Placental epithelial cell (primary cell): ENCODE results near the gene ZNF428. TPM values are rescaled to one million over a fixed set of nuclear protein-coding genes. Genes with fewer than 3 reads are reported as not detected.

Source experiments
- small RNA-seq: library from RNA; depleted of rRNA; stranded (forward); fragments of <200 nt; gene quantifications from one replicate; pipeline ENCODE3, GENCODE V24; 2012
- total RNA-seq: library from RNA; depleted of rRNA; stranded (reverse); fragments of >200 nt; gene quantifications from 2 replicates; pipeline ENCODE4 v1.2.3, GENCODE V29; 2012

ZNF428 gene, protein sequence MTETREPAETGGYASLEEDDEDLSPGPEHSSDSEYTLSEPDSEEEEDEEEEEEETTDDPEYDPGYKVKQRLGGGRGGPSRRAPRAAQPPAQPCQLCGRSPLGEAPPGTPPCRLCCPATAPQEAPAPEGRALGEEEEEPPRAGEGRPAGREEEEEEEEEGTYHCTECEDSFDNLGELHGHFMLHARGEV
- total RNA-seq, result 20.8 and 27.9 TPM in 2 replicates

GRCh38 chr19:43619262-43620060 is at the start of gene ZNF428:
Gene ZNF428, minus strand, starts transcription at chr19:43619629. Its CDS starts 5,325 bp downstream, at chr19:43614304.

GRCh38 chr19:43639519-43640423 is 20.3 kb upstream of the ZNF428 start, which contains the start of gene CADM4:
Gene CADM4, minus strand, starts transcription at chr19:43639850. Its CDS starts 60 bp downstream, at chr19:43639790.

DNA sequence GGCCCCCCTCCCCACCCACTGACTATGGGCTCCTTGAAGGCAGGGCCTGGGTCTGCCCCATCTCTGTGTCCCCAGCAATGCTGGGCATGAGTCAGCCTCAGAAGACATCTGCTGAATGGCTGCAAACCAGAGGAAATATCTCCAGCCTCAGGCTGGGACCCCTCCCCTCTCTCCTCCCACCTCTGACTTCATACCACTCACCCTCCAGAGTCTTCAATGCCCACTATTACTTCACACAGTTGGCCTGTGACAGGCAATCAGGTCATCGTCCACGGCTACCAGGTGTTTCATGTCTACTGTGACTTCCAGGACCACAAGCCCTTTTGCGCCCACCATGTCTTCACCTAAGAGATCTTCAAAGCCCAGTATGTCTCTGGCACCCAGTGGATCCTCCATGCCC is 7.6 kb downstream of the ZNF428 start, which contains the start of gene SRRM5:
Gene SRRM5, plus strand, starts transcription at position 301 of the 400 bp plus-strand sequence. Its CDS starts 34 bp downstream, at position 335.

GRCh38 chr19:43595999-43596841 is 23.2 kb downstream of the ZNF428 start, which contains the start of the genes IRGQ and ZNF576:
Gene IRGQ, minus strand, starts transcription at chr19:43596134. Its CDS starts 796 bp downstream, at chr19:43595338.
Gene ZNF576, plus strand, starts transcription at chr19:43596595. Its CDS starts 514 bp downstream, at chr19:43597109.

DNA sequence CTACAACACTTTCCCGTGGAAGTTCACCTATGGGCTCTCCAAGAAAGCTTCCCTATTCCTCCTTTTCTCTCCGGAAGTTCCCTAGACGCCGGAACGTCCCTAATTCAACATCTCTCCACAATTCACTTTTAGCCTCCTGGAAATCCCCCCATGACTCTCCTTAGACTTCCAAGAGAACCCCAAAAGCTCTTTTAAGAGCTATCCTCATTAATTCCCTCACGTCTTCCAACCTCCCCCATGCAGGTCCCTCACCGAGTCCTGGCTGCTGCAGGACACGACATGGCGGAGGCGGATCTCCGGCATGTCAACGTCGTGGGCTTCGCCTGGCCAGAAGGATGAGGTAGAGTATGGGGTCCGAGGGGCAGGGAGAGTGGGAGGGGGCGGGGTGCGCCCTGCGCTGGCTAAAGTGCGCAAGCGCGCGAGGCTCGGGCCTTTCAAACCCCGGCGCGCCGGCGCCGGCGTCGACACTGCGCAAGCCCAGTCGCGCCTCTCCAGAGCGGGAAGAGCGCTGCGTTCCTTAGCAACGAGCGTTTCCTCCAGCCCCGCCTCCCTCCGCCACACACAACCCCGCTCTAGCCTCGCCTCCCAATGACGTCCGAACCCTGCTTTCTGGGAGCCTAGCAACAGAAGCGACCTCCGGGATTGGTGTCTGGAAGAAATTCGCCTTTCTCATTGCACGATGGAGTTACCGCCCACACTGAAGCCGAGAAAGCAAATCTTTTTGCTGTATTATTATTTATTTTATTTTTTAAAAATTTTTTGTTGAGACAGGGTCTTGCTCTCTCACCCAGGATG is 44.1 kb downstream of the ZNF428 start, which contains the start of the genes PINLYP and XRCC1:
Gene PINLYP, plus strand, starts transcription at position 646 of the 795 bp plus-strand sequence. CDS start 1,391 bp downstream, outside the sequence.
Gene XRCC1, minus strand, starts transcription at position 372 of the 795 bp plus-strand sequence. Its CDS starts 69 bp downstream, at position 303.

Small RNA genes lying within 50 kb of the gene (small RNA-seq; reads per million reads assigned to genes)
- not detected for gene RN7SL368P

Other genes with a start within 250 kb of the ZNF428 start
- gene TEX101, start 204.7 kb downstream of the ZNF428 start, total RNA-seq, result not detected in 2 replicates
- 35.5 and 65.2 TPM in 2 replicates for gene LYPD3, start 154.0 kb downstream of the ZNF428 start, total RNA-seq
- gene PHLDB3, start 114.9 kb downstream of the ZNF428 start, total RNA-seq, result 24.8 and 45.5 TPM in 2 replicates
- gene ETHE1, start 92.4 kb downstream of the ZNF428 start, total RNA-seq, result 174 and 189 TPM in 2 replicates
- gene ZNF575, start 86.4 kb downstream of the ZNF428 start, total RNA-seq, result under 0.01 TPM in 1 of 2 replicates, not detected in the other
- gene XRCC1, start 44.1 kb downstream of the ZNF428 start, total RNA-seq, result 27.0 and 51.8 TPM in 2 replicates
- gene PINLYP, start 43.8 kb downstream of the ZNF428 start, total RNA-seq, result 2.4 and 11.0 TPM in 2 replicates
- gene IRGQ, start 23.5 kb downstream of the ZNF428 start, total RNA-seq, result 16.9 and 18.5 TPM in 2 replicates
- 7.9 and 9.0 TPM in 2 replicates for gene ZNF576, start 23.0 kb downstream of the ZNF428 start, total RNA-seq
- gene SRRM5, start 7.5 kb downstream of the ZNF428 start, total RNA-seq, result under 0.01 and 0.22 TPM in 2 replicates
- 0.54 and 1.2 TPM in 2 replicates for gene CADM4, start 20.2 kb upstream of the ZNF428 start, total RNA-seq
- 45.1 and 48.3 TPM in 2 replicates for gene PLAUR, start 50.5 kb upstream of the ZNF428 start, total RNA-seq
- gene IRGC, start 96.4 kb upstream of the ZNF428 start, total RNA-seq, result not detected in 2 replicates
- gene SMG9, start 135.3 kb upstream of the ZNF428 start, total RNA-seq, result 17.5 and 27.1 TPM in 2 replicates
- 85.2 and 95.4 TPM in 2 replicates for gene KCNN4, start 161.3 kb upstream of the ZNF428 start, total RNA-seq
- 10.8 and 12.2 TPM in 2 replicates for gene LYPD5, start 182.8 kb upstream of the ZNF428 start, total RNA-seq
- 14.7 and 18.8 TPM in 2 replicates for gene ZNF283, start 207.7 kb upstream of the ZNF428 start, total RNA-seq